Stimulated activated naive B cell treated with anti-CD40 and anti-IgM and Interleukin-4, amounts not matched to agents 10 μg/mL and 1 μg/mL and 100 μg/mL, for 72 hours (primary cell): ENCODE measurements around the gene FSIP2.

Experiments used
- ATAC-seq, 2 donors: fragments of 150-1000 bp; cut with Tn5 transposase; replicated peaks; 2 replicates each; pipeline ENCODE4 v1.10.0; 2021; ENCODE audit warnings: moderate library complexity in 1 of 2
- DNase-seq: peaks from one replicate; pipeline ENCODE4 v3.0.0; 2021
- H3K27ac Mint-ChIP-seq: one replicate; pipeline ENCODE4 v1.8.0; 2022; ENCODE audit warnings: mild to moderate bottlenecking, mixed read lengths
- H3K27me3 Mint-ChIP-seq, 2 donors: one replicate each; pipeline ENCODE4 v1.8.0; 2022; ENCODE audit warnings: mixed read lengths in 2 of 2
- H3K36me3 Mint-ChIP-seq, 2 donors: one replicate each; pipeline ENCODE4 v1.8.0; 2022; ENCODE audit warnings: mixed read lengths in 2 of 2, mild to moderate bottlenecking in 1 of 2
- H3K4me1 Mint-ChIP-seq, 2 donors: one replicate each; pipeline ENCODE4 v1.8.0; 2022; ENCODE audit warnings: mixed read lengths in 2 of 2, mild to moderate bottlenecking in 1 of 2
- H3K4me3 Mint-ChIP-seq, 2 donors: one replicate each; pipeline ENCODE4 v1.8.0; 2022; ENCODE audit warnings: mild to moderate bottlenecking in 2 of 2, mixed read lengths in 2 of 2, moderate library complexity in 1 of 2
- H3K9me3 Mint-ChIP-seq, 2 donors: one replicate each; pipeline ENCODE4 v1.8.0; 2022; ENCODE audit warnings: mixed read lengths in 2 of 2, mild to moderate bottlenecking in 1 of 2

Gene FSIP2

GRCh38 chr2:185787227-185788145 is 48.9 kb downstream of the FSIP2 start:
- ATAC-seq (no peak), DNase-seq (no peak)
- Mint-ChIP-seq H3K4me3 (no peak overlapping the region), H3K36me3 (no peaks in the 10 kb centered on the region), H3K27ac (no peak overlapping the region), H3K4me1 (no peaks in the 10 kb centered on the region), H3K9me3 (no peaks in the 10 kb centered on the region), H3K27me3 (no peaks in the 10 kb centered on the region)

GRCh38 chr2:185790361-185790760 is 51.8 kb downstream of the FSIP2 start:
- Mint-ChIP-seq H3K4me1 (no peaks in the 10 kb centered on the region), H3K27me3 (no peaks in the 10 kb centered on the region), H3K36me3 (no peaks in the 10 kb centered on the region), H3K27ac (no peak overlapping the region), H3K4me3 (no peak overlapping the region), H3K9me3 (no peaks in the 10 kb centered on the region)
- DNase-seq (no peak), ATAC-seq (no peak)

- no peak overlapping the region for H3K4me3 Mint-ChIP-seq
- no peaks in the 10 kb centered on the region for H3K27me3 Mint-ChIP-seq
- no peak for ATAC-seq
- H3K36me3 Mint-ChIP-seq, result no peaks in the 10 kb centered on the region
- no peaks in the 10 kb centered on the region for H3K4me1 Mint-ChIP-seq
- H3K27ac Mint-ChIP-seq, result no peak overlapping the region
- no peaks in the 10 kb centered on the region for H3K9me3 Mint-ChIP-seq
- DNase-seq, result no peak
Observed at GRCh38 chr2:185793532-185794345, 55.1 kb downstream of the FSIP2 start.

GRCh38 chr2:185796758-185797157 is 58.2 kb downstream of the FSIP2 start:
- DNase-seq (no peak), ATAC-seq (no peak)
- no peaks in the 10 kb centered on the region for H3K9me3 Mint-ChIP-seq
- H3K27ac Mint-ChIP-seq, result no peak overlapping the region
- no peak overlapping the region for H3K4me3 Mint-ChIP-seq
- H3K4me1 Mint-ChIP-seq, result no peaks in the 10 kb centered on the region
- no peaks in the 10 kb centered on the region for H3K27me3 Mint-ChIP-seq
- no peaks in the 10 kb centered on the region for H3K36me3 Mint-ChIP-seq

GRCh38 chr2:185802926-185803325 is 64.3 kb downstream of the FSIP2 start:
- DNase-seq (no peak), ATAC-seq (no peak)
- no peak overlapping the region for H3K27ac Mint-ChIP-seq
- H3K27me3 Mint-ChIP-seq, result no peaks in the 10 kb centered on the region
- H3K36me3 Mint-ChIP-seq, result no peaks in the 10 kb centered on the region
- H3K4me3 Mint-ChIP-seq, result no peak overlapping the region
- H3K4me1 Mint-ChIP-seq, result no peaks in the 10 kb centered on the region
- peaks cover 0 to 4% of the 10 kb centered on the region in 2 donors for H3K9me3 Mint-ChIP-seq

GRCh38 chr2:185806783-185807182 is 68.2 kb downstream of the FSIP2 start:
- H3K27ac Mint-ChIP-seq, result no peak overlapping the region
- H3K36me3 Mint-ChIP-seq, result no peaks in the 10 kb centered on the region
- no peak overlapping the region for H3K4me3 Mint-ChIP-seq
- H3K9me3 Mint-ChIP-seq, result peaks cover 4 to 7% of the 10 kb centered on the region in 2 donors
- DNase-seq, result no peak
- no peak for ATAC-seq
- no peaks in the 10 kb centered on the region for H3K4me1 Mint-ChIP-seq
- H3K27me3 Mint-ChIP-seq, result no peaks in the 10 kb centered on the region

- Mint-ChIP-seq H3K27ac (no peak overlapping the region), H3K4me3 (no peak overlapping the region), H3K9me3 (peaks cover 4 to 7% of the 10 kb centered on the region in 2 donors), H3K27me3 (no peaks in the 10 kb centered on the region), H3K36me3 (no peaks in the 10 kb centered on the region), H3K4me1 (no peaks in the 10 kb centered on the region)
- ATAC-seq, result no peak
- DNase-seq, result no peak
Observed at GRCh38 chr2:185807351-185807750, 68.7 kb downstream of the FSIP2 start.

GRCh38 chr2:185811580-185811979 is 73.0 kb downstream of the FSIP2 start:
- Mint-ChIP-seq H3K4me1 (no peaks in the 10 kb centered on the region), H3K27me3 (no peaks in the 10 kb centered on the region), H3K36me3 (peaks cover 0 to under 1% of the 10 kb centered on the region in 2 donors), H3K4me3 (no peak overlapping the region), H3K27ac (no peak overlapping the region), H3K9me3 (peaks cover 4 to 6% of the 10 kb centered on the region in 2 donors)
- ATAC-seq (no peak), DNase-seq (no peak)

GRCh38 chr2:185813707-185814106 is 75.1 kb downstream of the FSIP2 start:
- Mint-ChIP-seq H3K4me3 (no peak overlapping the region), H3K9me3 (peaks cover 8 to 9% of the 10 kb centered on the region in 2 donors), H3K4me1 (no peaks in the 10 kb centered on the region), H3K27me3 (no peaks in the 10 kb centered on the region), H3K27ac (no peak overlapping the region), H3K36me3 (peaks cover 2 to 3% of the 10 kb centered on the region in 2 donors)
- no peak for DNase-seq
- no peak for ATAC-seq

- Mint-ChIP-seq H3K9me3 (peaks cover 8 to 9% of the 10 kb centered on the region in 2 donors), H3K27me3 (no peaks in the 10 kb centered on the region), H3K4me1 (no peaks in the 10 kb centered on the region), H3K36me3 (peaks cover 2 to 3% of the 10 kb centered on the region in 2 donors), H3K27ac (no peak overlapping the region), H3K4me3 (no peak overlapping the region)
- DNase-seq (no peak), ATAC-seq (no peak)
Observed at GRCh38 chr2:185817991-185818390, 79.4 kb downstream of the FSIP2 start.

GRCh38 chr2:185821467-185821866 is 82.9 kb downstream of the FSIP2 start:
- Mint-ChIP-seq H3K9me3 (peaks cover 8 to 9% of the 10 kb centered on the region in 2 donors), H3K27ac (no peak overlapping the region), H3K27me3 (no peaks in the 10 kb centered on the region), H3K4me3 (no peak overlapping the region), H3K4me1 (no peaks in the 10 kb centered on the region), H3K36me3 (peaks cover 2 to 3% of the 10 kb centered on the region in 2 donors)
- DNase-seq (no peak), ATAC-seq (no peak)

- H3K4me3 Mint-ChIP-seq, result no peak overlapping the region
- peaks cover 2 to 5% of the 10 kb centered on the region in 2 donors for H3K9me3 Mint-ChIP-seq
- H3K4me1 Mint-ChIP-seq, result no peaks in the 10 kb centered on the region
- no peaks in the 10 kb centered on the region for H3K27me3 Mint-ChIP-seq
- ATAC-seq (no peak), DNase-seq (no peak)
- no peak overlapping the region for H3K27ac Mint-ChIP-seq
- no peaks in the 10 kb centered on the region for H3K36me3 Mint-ChIP-seq
Observed at GRCh38 chr2:185823773-185824172, 85.2 kb downstream of the FSIP2 start.

GRCh38 chr2:185825557-185825956 is 87.0 kb downstream of the FSIP2 start:
- no peak for ATAC-seq

GRCh38 chr2:185828326-185828725 is 89.7 kb downstream of the FSIP2 start:
- no peaks in the 10 kb centered on the region for H3K4me1 Mint-ChIP-seq
- DNase-seq (no peak), ATAC-seq (no peak)
- no peaks in the 10 kb centered on the region for H3K36me3 Mint-ChIP-seq
- H3K4me3 Mint-ChIP-seq, result no peak overlapping the region
- H3K9me3 Mint-ChIP-seq, result no peaks in the 10 kb centered on the region
- no peaks in the 10 kb centered on the region for H3K27me3 Mint-ChIP-seq
- H3K27ac Mint-ChIP-seq, result no peak overlapping the region

More at GRCh38 chr2:185825557-185825956, 87.0 kb downstream of the FSIP2 start:
- H3K4me3 Mint-ChIP-seq, result no peak overlapping the region
- H3K9me3 Mint-ChIP-seq, result no peaks in the 10 kb centered on the region
- H3K4me1 Mint-ChIP-seq, result no peaks in the 10 kb centered on the region
- no peaks in the 10 kb centered on the region for H3K36me3 Mint-ChIP-seq
- H3K27me3 Mint-ChIP-seq, result no peaks in the 10 kb centered on the region
- DNase-seq, result no peak
- no peak overlapping the region for H3K27ac Mint-ChIP-seq

- no peak for ATAC-seq
- Mint-ChIP-seq H3K27ac (no peak overlapping the region), H3K4me1 (no peaks in the 10 kb centered on the region), H3K4me3 (no peak overlapping the region), H3K27me3 (no peaks in the 10 kb centered on the region), H3K9me3 (peaks cover 10% of the 10 kb centered on the region in 2 donors), H3K36me3 (peaks cover 2 to 7% of the 10 kb centered on the region in 2 donors)
- DNase-seq, result no peak
Observed at GRCh38 chr2:185833864-185834263, 95.3 kb downstream of the FSIP2 start.
